GM23338 (cell line): ENCODE data around the gene PRAMEF12. TPM values are rescaled to one million over a fixed set of nuclear protein-coding genes. Genes with fewer than 3 reads are reported as not detected.

Source experiments
- ATAC-seq: fragments of 200-7000 bp; cut with Tn5 transposase; 3 replicates; pipeline ENCODE4 v1.9.1; 2020
- DNase-seq: peaks from one replicate; pipeline ENCODE4 v3.0.0-alpha.2; 2015; ENCODE audit warnings: low spot score
- H2AFZ ChIP-seq: fragments of 200-600 bp; sonication (generic); 2 replicates; pipeline ENCODE4 v1.8.0; 2016; ENCODE audit warnings: antibody characterized with exemption, mild to moderate bottlenecking, moderate library complexity
- H3F3A ChIP-seq: fragments of 200-600 bp; sonication (generic); replicated peaks from 2 replicates; pipeline ENCODE4 v1.8.0; 2017; ENCODE audit warnings: antibody characterized with exemption, mixed run types, low read depth
- H3K27ac ChIP-seq: fragments of 200-600 bp; sonication (generic); 2 replicates; pipeline ENCODE4 v1.6.1; 2016; ENCODE audit warnings: low read depth
- H3K27me3 ChIP-seq: fragments of 200-600 bp; sonication (generic); 2 replicates; pipeline ENCODE4 v1.8.0; 2016; ENCODE audit warnings: mild to moderate bottlenecking, mixed run types, moderate library complexity; ENCODE audit not compliant: insufficient read depth
- H3K36me3 ChIP-seq: fragments of 200-600 bp; sonication (generic); 2 replicates; pipeline ENCODE4 v1.8.0; 2016; ENCODE audit warnings: mild to moderate bottlenecking; ENCODE audit not compliant: insufficient read depth
- H3K4me1 ChIP-seq: fragments of 200-600 bp; sonication (generic); 2 replicates; pipeline ENCODE4 v1.8.0; 2016; ENCODE audit warnings: mild to moderate bottlenecking, moderate library complexity; ENCODE audit not compliant: insufficient read depth
- H3K4me2 ChIP-seq: fragments of 200-600 bp; sonication (generic); 2 replicates; pipeline ENCODE4 v1.7.1; 2017; ENCODE audit warnings: mixed run types
- H3K4me3 ChIP-seq: fragments of 200-600 bp; sonication (generic); 2 replicates; pipeline ENCODE4 v1.6.1; 2016; ENCODE audit warnings: mixed run types
- H3K79me2 ChIP-seq: fragments of 200-600 bp; sonication (generic); replicated peaks from 2 replicates; pipeline ENCODE4 v1.8.0; 2017; ENCODE audit warnings: mild to moderate bottlenecking; ENCODE audit not compliant: insufficient read depth
- H3K9me2 ChIP-seq: fragments of 200-600 bp; sonication (generic); 2 replicates; pipeline ENCODE4 v1.8.0; 2017; ENCODE audit not compliant: insufficient read depth
- H4K20me1 ChIP-seq: fragments of 200-600 bp; sonication (generic); replicated peaks from 2 replicates; pipeline ENCODE4 v1.8.0; 2017; ENCODE audit warnings: mild to moderate bottlenecking; ENCODE audit not compliant: insufficient read depth
- H3K27ac Mint-ChIP-seq: 2 replicates; pipeline ENCODE4 v1.8.0; 2020; ENCODE audit warnings: inconsistent platforms, mild to moderate bottlenecking, moderate library complexity, mixed read lengths
- H3K27me3 Mint-ChIP-seq: 3 replicates; pipeline ENCODE4 v1.8.0; 2022; ENCODE audit warnings: low read depth, mild to moderate bottlenecking, moderate library complexity, mixed read lengths, inconsistent platforms; ENCODE audit not compliant: insufficient read depth, poor library complexity
- H3K36me3 Mint-ChIP-seq: 3 replicates; pipeline ENCODE4 v1.8.0; 2021; ENCODE audit warnings: low read depth, mild to moderate bottlenecking, inconsistent platforms, moderate library complexity, mixed read lengths
- H3K4me1 Mint-ChIP-seq: 3 replicates; pipeline ENCODE4 v1.8.0; 2020; ENCODE audit warnings: mild to moderate bottlenecking, inconsistent platforms, mixed read lengths
- H3K4me3 Mint-ChIP-seq: 3 replicates; pipeline ENCODE4 v1.8.0; 2021; ENCODE audit warnings: moderate library complexity, mild to moderate bottlenecking, inconsistent platforms, mixed read lengths
- H3K9me3 Mint-ChIP-seq: 3 replicates; pipeline ENCODE4 v1.8.0; 2020; ENCODE audit warnings: moderate library complexity, mild to moderate bottlenecking, inconsistent platforms, mixed read lengths
- CTCF ChIP-seq, 2 experiments: fragments of 200-600 bp in 1 of 2; sonication (generic) in 1 of 2; conservative IDR thresholded peaks; 2 replicates each; pipeline versions ENCODE4 v1.5.1 to v1.6.1; 2016 to 2017; ENCODE audit warnings: antibody characterized with exemption in 2 of 2, low read depth in 2 of 2, mild to moderate bottlenecking in 2 of 2, moderate library complexity in 1 of 2
- EZH2 ChIP-seq: fragments of 200-600 bp; sonication (generic); IDR thresholded peaks from one replicate; pipeline ENCODE4 v1.8.0; 2017; ENCODE audit warnings: antibody characterized with exemption, mild to moderate bottlenecking, low read depth; ENCODE audit not compliant: unreplicated experiment
- JUNB ChIP-seq: IDR thresholded peaks from one replicate; pipeline ENCODE4 v1.6.1; 2016; ENCODE audit warnings: antibody characterized with exemption; ENCODE audit not compliant: unreplicated experiment
- NANOG ChIP-seq: IDR thresholded peaks from 2 replicates; pipeline ENCODE4 v1.6.1; 2016; ENCODE audit warnings: antibody characterized with exemption, borderline replicate concordance
- POLR2AphosphoS5 ChIP-seq: IDR thresholded peaks from 2 replicates; pipeline ENCODE4 v1.6.1; 2016; ENCODE audit warnings: antibody characterized with exemption, low read depth
- REST ChIP-seq: IDR thresholded peaks from one replicate; pipeline ENCODE4 v1.6.1; 2018; ENCODE audit warnings: antibody characterized with exemption; ENCODE audit not compliant: unreplicated experiment
- ZNF331 ChIP-seq: fragments of 250-450 bp; sonication (Bioruptor Pico); IDR thresholded peaks from 2 replicates; pipeline ENCODE4 v1.5.0; 2020; ENCODE audit warnings: low read depth, mild to moderate bottlenecking, moderate library complexity
- polyA plus RNA-seq: library from polyadenylated mRNA; unstranded; fragments of >200 nt; fragmentation: Nextera tagmentation; extraction: Ambion mirVana; gene quantifications from 2 replicates; pipeline ENCODE4 v1.2.1, GENCODE V29; 2016
- total RNA-seq: library from RNA; depleted of rRNA; stranded (reverse); fragments of >200 nt; shearing (Covaris generic); gene quantifications from 2 replicates; pipeline ENCODE4 v1.2.3, GENCODE V29; 2014
- TF ChIP-seq, protein P1 (sequence below): IDR thresholded peaks from 2 replicates; pipeline ENCODE4 v1.6.1; 2016; ENCODE audit warnings: antibody characterized with exemption

PRAMEF12 gene
- total and polyA plus RNA-seq, 2 experiments from 2014 or later, result not detected

DNA sequence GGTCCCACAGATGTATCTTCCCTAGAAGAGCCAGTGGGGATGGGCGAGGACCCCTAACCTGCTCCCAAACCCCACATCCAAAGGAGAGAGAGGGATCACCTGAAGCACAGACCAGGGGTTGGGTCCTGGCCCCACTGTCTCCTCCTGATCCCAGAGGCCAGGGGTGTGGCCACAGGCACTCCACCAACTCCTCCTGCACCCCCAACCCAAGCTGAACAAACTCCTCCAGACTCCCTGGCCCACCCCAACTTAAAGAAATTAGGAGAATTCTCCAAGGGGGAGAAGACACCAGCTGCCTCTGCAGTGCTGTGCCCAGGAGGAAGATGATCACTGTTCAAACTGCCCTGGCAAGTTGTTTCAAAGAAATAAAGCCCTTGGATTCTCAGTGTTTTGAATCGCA is 4.5 kb upstream of the PRAMEF12 start:
- Histone ChIP-seq H4K20me1 (no peaks in the 10 kb centered on the region), H3K27me3 (no peaks in the 10 kb centered on the region), H3K4me3 (no peak overlapping the region), H3K4me1 (no peaks in the 10 kb centered on the region), H3K36me3 (no peaks in the 10 kb centered on the region), H3K4me2 (no peak overlapping the region), H3K79me2 (no peaks in the 10 kb centered on the region), H3F3A (no peaks in the 10 kb centered on the region), H2AFZ (no peak overlapping the region), H3K9me2 (no peaks in the 10 kb centered on the region), H3K27ac (no peak overlapping the region)
- no peak for DNase-seq
- no peaks in the 10 kb centered on the region for H3K36me3 Mint-ChIP-seq
- peaks cover 2% of the 10 kb centered on the region; the same call in 1 of the 3 replicates for H3K4me1 Mint-ChIP-seq
- H3K9me3 Mint-ChIP-seq, result peaks cover 12% of the 10 kb centered on the region; the same call in 2 of the 3 replicates
- H3K4me3 Mint-ChIP-seq, result no peak overlapping the region
- ATAC-seq, result no peak
- peaks cover 10% of the 10 kb centered on the region for H3K27me3 Mint-ChIP-seq
- TF ChIP-seq JUNB, result no peak
- TF ChIP-seq, protein P1, sequence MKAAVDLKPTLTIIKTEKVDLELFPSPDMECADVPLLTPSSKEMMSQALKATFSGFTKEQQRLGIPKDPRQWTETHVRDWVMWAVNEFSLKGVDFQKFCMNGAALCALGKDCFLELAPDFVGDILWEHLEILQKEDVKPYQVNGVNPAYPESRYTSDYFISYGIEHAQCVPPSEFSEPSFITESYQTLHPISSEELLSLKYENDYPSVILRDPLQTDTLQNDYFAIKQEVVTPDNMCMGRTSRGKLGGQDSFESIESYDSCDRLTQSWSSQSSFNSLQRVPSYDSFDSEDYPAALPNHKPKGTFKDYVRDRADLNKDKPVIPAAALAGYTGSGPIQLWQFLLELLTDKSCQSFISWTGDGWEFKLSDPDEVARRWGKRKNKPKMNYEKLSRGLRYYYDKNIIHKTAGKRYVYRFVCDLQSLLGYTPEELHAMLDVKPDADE, result no peak
- no peak for TF ChIP-seq POLR2AphosphoS5
- no peak overlapping the region for H3K27ac Mint-ChIP-seq

DNA sequence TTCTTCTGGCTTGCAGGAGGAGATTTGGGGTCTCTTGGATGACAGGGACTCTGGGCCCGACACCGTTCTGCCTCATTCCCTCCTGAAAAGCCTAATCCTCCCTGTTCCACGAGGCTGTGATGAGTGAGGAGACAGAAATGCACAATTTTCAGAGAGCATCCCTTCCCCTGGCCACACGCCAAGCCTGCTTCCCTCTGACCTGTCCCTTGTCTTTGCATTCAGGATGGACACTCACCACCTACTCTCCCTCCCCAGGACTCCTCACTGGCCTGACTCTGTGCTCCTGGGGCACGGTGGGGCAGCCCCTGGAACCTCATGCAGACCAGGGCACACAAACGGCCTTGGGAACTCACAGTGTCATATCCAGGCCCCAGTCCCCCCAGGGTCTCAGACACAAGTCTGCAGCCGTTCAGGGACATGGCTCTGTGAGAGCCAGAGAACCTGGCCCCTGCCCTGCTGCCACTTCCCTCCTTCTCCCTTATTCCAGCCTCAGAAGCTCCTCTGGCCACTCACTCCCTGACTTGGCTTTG is 3.5 kb upstream of the PRAMEF12 start:
- H3K4me3 Mint-ChIP-seq, result no peak overlapping the region
- H3K9me3 Mint-ChIP-seq, result peaks cover 19% of the 10 kb centered on the region; the same call in 2 of the 3 replicates
- H3K4me1 Mint-ChIP-seq, result no peaks in the 10 kb centered on the region
- H3K4me3 ChIP-seq, result no peak overlapping the region
- H3K4me1 ChIP-seq, result no peaks in the 10 kb centered on the region
- H3F3A ChIP-seq, result no peaks in the 10 kb centered on the region
- no peaks in the 10 kb centered on the region for H3K9me2 ChIP-seq
- H2AFZ ChIP-seq, result no peak overlapping the region
- peaks cover 11% of the 10 kb centered on the region for H3K27me3 Mint-ChIP-seq
- no peak overlapping the region for H3K27ac Mint-ChIP-seq
- no peaks in the 10 kb centered on the region for H3K79me2 ChIP-seq
- no peaks in the 10 kb centered on the region for H3K27me3 ChIP-seq
- H4K20me1 ChIP-seq, result no peaks in the 10 kb centered on the region
- H3K36me3 ChIP-seq, result no peaks in the 10 kb centered on the region
- H3K4me2 ChIP-seq, result no peak overlapping the region
- H3K36me3 Mint-ChIP-seq, result no peaks in the 10 kb centered on the region
- no peak overlapping the region for H3K27ac ChIP-seq
- DNase-seq (no peak), ATAC-seq (no peak)
- TF ChIP-seq ZNF331 (CRISPR knock-in tag) (no peak), EZH2 (no peak), JUNB (no peak), CTCF (conservative IDR thresholded peaks at IDR 0.05; ENCODE audit: low read depth in 2 of 2) (no peak), NANOG (no peak), REST (no peak), POLR2AphosphoS5 (no peak)
- TF ChIP-seq, protein P1, result no peak
